GM10266 (cell line): ENCODE data around the gene SIK2.
A peak's percentile ranks its signal among the peaks of the same experiment; 100 is the strongest.

Experiments
- DNase-seq: peaks from one replicate; pipeline ENCODE4 v3.0.0; 2012; ENCODE audit errors: extremely low spot score
- CTCF ChIP-seq: IDR thresholded peaks from 2 replicates; pipeline ENCODE4 v1.5.1; 2012; ENCODE audit warnings: mild to moderate bottlenecking, low read depth; ENCODE audit not compliant: control insufficient read depth, insufficient read depth; ENCODE audit errors: missing control alignments

SIK2 gene

GRCh38 chr11:111684251-111684650 is 82.0 kb downstream of the SIK2 start:
- no peak for DNase-seq
- no peak for TF ChIP-seq CTCF

GRCh38 chr11:111688013-111688412 is 85.8 kb downstream of the SIK2 start:
- TF ChIP-seq CTCF: no peak

GRCh38 chr11:111691176-111691575 is 88.9 kb downstream of the SIK2 start:
- DNase-seq: no peak
- TF ChIP-seq CTCF: no peak

More at GRCh38 chr11:111688013-111688412, 85.8 kb downstream of the SIK2 start:
- no peak for DNase-seq

GRCh38 chr11:111691741-111692140 is 89.5 kb downstream of the SIK2 start:
- no peak for DNase-seq
- TF ChIP-seq CTCF: no peak

- no peak for DNase-seq
- TF ChIP-seq CTCF: no peak
Measured at GRCh38 chr11:111693224-111693937, 91.1 kb downstream of the SIK2 start.

- DNase-seq: peak; percentile 10
- TF ChIP-seq CTCF: no peak
Measured at GRCh38 chr11:111694851-111695250, 92.6 kb downstream of the SIK2 start.

- no peak for TF ChIP-seq CTCF
- no peak for DNase-seq
Measured at GRCh38 chr11:111696556-111696955, 94.3 kb downstream of the SIK2 start.
